BJ (cell line): ENCODE measurements around the gene MYBPC1. TPM values are rescaled to one million over a fixed set of nuclear protein-coding genes. Genes with fewer than 3 reads are reported as not detected.
"Not testable (repeated sequence)": the region's sequence is repeated elsewhere in the genome, so short reads cannot be mapped to it uniquely, and the experiment has no call there.

Experiments
- CTCF ChIA-PET: fragments of 350-600 bp; formaldehyde crosslinking; extraction: SDS; loops from one replicate; lab custom pipeline; 2021; ENCODE audit warnings: antibody characterized with exemption, inconsistent platforms; lab: Yijun Ruan, JAX
- POLR2A ChIA-PET: fragments of 300-600 bp; sonication (Branson Sonifier 250); formaldehyde crosslinking; extraction: SDS; loops from one replicate; lab custom pipeline; 2021; ENCODE audit warnings: antibody characterized with exemption; lab: Charles Lee
- DNase-seq: peaks from one replicate; pipeline ENCODE4 v3.0.0-alpha.2; 2011; ENCODE audit warnings: low read depth
- H3K27me3 ChIP-seq: 2 replicates; pipeline ENCODE4 v1.6.0; 2011; ENCODE audit warnings: low read length; ENCODE audit not compliant: control insufficient read depth, insufficient read depth
- H3K36me3 ChIP-seq: 2 replicates; pipeline ENCODE4 v1.5.1; 2011; ENCODE audit warnings: low read length; ENCODE audit not compliant: control insufficient read depth, insufficient read depth
- H3K4me3 ChIP-seq: 2 replicates; pipeline ENCODE4 v1.5.1; 2011; ENCODE audit warnings: low read depth, mild to moderate bottlenecking, control low read depth, low read length
- CTCF ChIP-seq: IDR thresholded peaks from 2 replicates; pipeline ENCODE4 v1.5.1; 2011; ENCODE audit warnings: low read depth, mild to moderate bottlenecking, control low read depth, inconsistent platforms, low read length, moderate library complexity; ENCODE audit not compliant: insufficient read depth
- polyA minus RNA-seq: library from RNA; depleted of rRNA, polyadenylated mRNA; stranded (reverse); fragments of >200 nt; gene quantifications from 2 replicates; pipeline ENCODE4 v1.2.3, GENCODE V29; 2011; rRNA and poly(A)+ RNA removed
- polyA plus RNA-seq: library from polyadenylated mRNA; depleted of rRNA; stranded (reverse); fragments of >200 nt; gene quantifications from 2 replicates; pipeline ENCODE4 v1.2.3, GENCODE V29; 2011; rRNA removed

Gene MYBPC1
- not detected in 2 replicates for polyA plus RNA-seq
- not detected in 2 replicates for polyA minus RNA-seq

- Histone ChIP-seq H3K4me3 (no peak within 1 kb of the TSS), H3K27me3 (no peaks in the 10 kb centered on the region), H3K36me3 (no peaks in the 10 kb centered on the region)
- no peak for DNase-seq
- ChIA-PET CTCF (no interaction called here), POLR2A (no interaction called here)
- no peak for TF ChIP-seq CTCF
Measured at GRCh38 chr12:101594700-101595099, at the start of gene MYBPC1. TSS of gene MYBPC1 (plus strand) at chr12:101594971. CDS start at chr12:101595071, 100 bp downstream.

GRCh38 chr12:101551362-101552114 is 43.2 kb upstream of the MYBPC1 start:
- DNase-seq: no peak
- ChIA-PET CTCF (interaction anchor here (0.6 kb wide), 1 partner anchor 66 kb away, joined by 3 read pairs; no protein-coding TSS in a partner anchor), POLR2A (no interaction called here)
- Histone ChIP-seq H3K4me3 (no peak overlapping the region), H3K27me3 (no peaks in the 10 kb centered on the region), H3K36me3 (no peaks in the 10 kb centered on the region)
- no peak for TF ChIP-seq CTCF

- DNase-seq: no peak
Measured at GRCh38 chr12:101552277-101552676, 42.5 kb upstream of the MYBPC1 start.

GRCh38 chr12:101557094-101557493 is 37.7 kb upstream of the MYBPC1 start:
- Histone ChIP-seq H3K4me3 (no peak overlapping the region), H3K27me3 (no peaks in the 10 kb centered on the region), H3K36me3 (no peaks in the 10 kb centered on the region)
- POLR2A ChIA-PET: no interaction called here
- CTCF ChIA-PET: interaction anchor here (1.5 kb wide), 1 partner anchor 10 kb away, joined by 3 read pairs; no protein-coding TSS in a partner anchor
- no peak for DNase-seq
- TF ChIP-seq CTCF: no peak

More at GRCh38 chr12:101552277-101552676, 42.5 kb upstream of the MYBPC1 start:
- no peak for TF ChIP-seq CTCF
- ChIA-PET POLR2A (no interaction called here), CTCF (interaction anchor here (0.6 kb wide), 1 partner anchor 67 kb away, joined by 3 read pairs; no protein-coding TSS in a partner anchor)
- H3K36me3 ChIP-seq: no peaks in the 10 kb centered on the region
- no peak overlapping the region for H3K4me3 ChIP-seq
- H3K27me3 ChIP-seq: no peaks in the 10 kb centered on the region

- H3K36me3 ChIP-seq, POLR2A ChIA-PET, H3K4me3 ChIP-seq, CTCF ChIA-PET, DNase-seq, H3K27me3 ChIP-seq: not testable (repeated sequence)
Measured at GRCh38 chr12:101558726-101559125, 36.0 kb upstream of the MYBPC1 start.
